Activated T-helper 1 cell treated with anti-CD3 and anti-CD28 coated beads, Interleukin-12 subunit alpha, Interleukin-12 subunit beta, Interleukin-2, Interleukin-4 antibody, amounts not matched to agents 30 ng/mL and 10 ng/mL and 1 ng/mL, durations not matched to agents 14 hours and 24 hours and 36 hours (primary cell): ENCODE data around the gene CDC42EP4. TPM values are rescaled to one million over a fixed set of nuclear protein-coding genes. Genes with fewer than 3 reads are reported as not detected.

Experiments used
- DNase-seq: peaks from one replicate; pipeline ENCODE4 v3.0.0; 2021; ENCODE audit warnings: low spot score
- H3K27ac Mint-ChIP-seq: one replicate; pipeline ENCODE4 v1.8.0; 2021; ENCODE audit warnings: mild to moderate bottlenecking, mixed read lengths
- H3K27me3 Mint-ChIP-seq: one replicate; pipeline ENCODE4 v1.8.0; 2022; ENCODE audit warnings: mild to moderate bottlenecking, moderate library complexity, mixed read lengths; ENCODE audit not compliant: insufficient read depth
- H3K36me3 Mint-ChIP-seq: one replicate; pipeline ENCODE4 v1.8.0; 2021; ENCODE audit warnings: low read depth, mixed read lengths
- H3K4me1 Mint-ChIP-seq: one replicate; pipeline ENCODE4 v1.8.0; 2021; ENCODE audit warnings: low read depth, mixed read lengths
- H3K4me3 Mint-ChIP-seq: one replicate; pipeline ENCODE4 v1.8.0; 2021; ENCODE audit warnings: mild to moderate bottlenecking, moderate library complexity, mixed read lengths
- H3K9me3 Mint-ChIP-seq: one replicate; pipeline ENCODE4 v1.8.0; 2021; ENCODE audit warnings: mixed read lengths
- intact Hi-C: fragments of 100-400 bp; cut with micrococcal nuclease; formaldehyde crosslinking; loops from one replicate; pipeline ENCODE4 v1.15.1; 2024
- total RNA-seq: library from RNA; stranded (reverse); gene quantifications from 2 replicates; pipeline ENCODE4 v1.2.3, GENCODE V29; 2022

CDC42EP4 gene
- total RNA-seq, 1 donor from 2014 or later, result 1.1 TPM

GRCh38 chr17:73293480-73293911 lies 18.3 kb downstream of the CDC42EP4 start:
- Mint-ChIP-seq H3K27me3 (no peaks in the 10 kb centered on the region), H3K9me3 (no peaks in the 10 kb centered on the region), H3K27ac (no peak overlapping the region), H3K4me3 (no peak overlapping the region), H3K36me3 (no peaks in the 10 kb centered on the region), H3K4me1 (peaks cover 16% of the 10 kb centered on the region)
- intact Hi-C loops, result no loop called here
- DNase-seq, result no peak

GRCh38 chr17:73293031-73293430 lies 18.8 kb downstream of the CDC42EP4 start:
- Mint-ChIP-seq H3K4me3 (no peak overlapping the region), H3K27ac (no peak overlapping the region), H3K9me3 (no peaks in the 10 kb centered on the region), H3K27me3 (no peaks in the 10 kb centered on the region), H3K36me3 (no peaks in the 10 kb centered on the region), H3K4me1 (peaks cover 16% of the 10 kb centered on the region)
- no peak for DNase-seq
- intact Hi-C loops, result no loop called here

GRCh38 chr17:73292031-73292531 lies 19.7 kb downstream of the CDC42EP4 start:
- no peak overlapping the region for H3K4me3 Mint-ChIP-seq
- DNase-seq, result no peak
- H3K36me3 Mint-ChIP-seq, result no peaks in the 10 kb centered on the region
- H3K9me3 Mint-ChIP-seq, result no peaks in the 10 kb centered on the region
- no peaks in the 10 kb centered on the region for H3K27me3 Mint-ChIP-seq
- no peak overlapping the region for H3K27ac Mint-ChIP-seq
- peaks cover 16% of the 10 kb centered on the region for H3K4me1 Mint-ChIP-seq
- intact Hi-C loops, result no loop called here

- H3K4me3 Mint-ChIP-seq, result no peak overlapping the region
- H3K9me3 Mint-ChIP-seq, result no peaks in the 10 kb centered on the region
- no peak for DNase-seq
- no peaks in the 10 kb centered on the region for H3K27me3 Mint-ChIP-seq
- no peak overlapping the region for H3K27ac Mint-ChIP-seq
- intact Hi-C loops, result no loop called here
- peaks cover 16% of the 10 kb centered on the region for H3K4me1 Mint-ChIP-seq
- H3K36me3 Mint-ChIP-seq, result no peaks in the 10 kb centered on the region
Measured at GRCh38 chr17:73291260-73291801, 20.5 kb downstream of the CDC42EP4 start.

- H3K4me1 Mint-ChIP-seq, result peaks cover 16% of the 10 kb centered on the region
- no peaks in the 10 kb centered on the region for H3K9me3 Mint-ChIP-seq
- no peak overlapping the region for H3K27ac Mint-ChIP-seq
- no peaks in the 10 kb centered on the region for H3K27me3 Mint-ChIP-seq
- no peak overlapping the region for H3K4me3 Mint-ChIP-seq
- intact Hi-C loops, result no loop called here
- no peak for DNase-seq
- H3K36me3 Mint-ChIP-seq, result no peaks in the 10 kb centered on the region
Measured at GRCh38 chr17:73290399-73291259, 21.2 kb downstream of the CDC42EP4 start.

GRCh38 chr17:73289549-73290254 lies 22.1 kb downstream of the CDC42EP4 start:
- H3K9me3 Mint-ChIP-seq, result no peaks in the 10 kb centered on the region
- H3K27ac Mint-ChIP-seq, result no peak overlapping the region
- H3K4me3 Mint-ChIP-seq, result no peak overlapping the region
- no peaks in the 10 kb centered on the region for H3K36me3 Mint-ChIP-seq
- H3K4me1 Mint-ChIP-seq, result peaks cover 16% of the 10 kb centered on the region
- no peaks in the 10 kb centered on the region for H3K27me3 Mint-ChIP-seq
- DNase-seq, result no peak
- intact Hi-C loops, result no loop called here

GRCh38 chr17:73288534-73289302 lies 23.1 kb downstream of the CDC42EP4 start:
- H3K4me3 Mint-ChIP-seq, result no peak overlapping the region
- H3K27me3 Mint-ChIP-seq, result no peaks in the 10 kb centered on the region
- no peak for DNase-seq
- H3K4me1 Mint-ChIP-seq, result peaks cover 16% of the 10 kb centered on the region
- H3K36me3 Mint-ChIP-seq, result no peaks in the 10 kb centered on the region
- intact Hi-C loops, result no loop called here
- no peak overlapping the region for H3K27ac Mint-ChIP-seq
- H3K9me3 Mint-ChIP-seq, result no peaks in the 10 kb centered on the region

- H3K36me3 Mint-ChIP-seq, result no peaks in the 10 kb centered on the region
- H3K27ac Mint-ChIP-seq, result no peak overlapping the region
- intact Hi-C loops, result no loop called here
Measured at GRCh38 chr17:73286863-73287296, 24.9 kb downstream of the CDC42EP4 start.

GRCh38 chr17:73285916-73286862 lies 25.6 kb downstream of the CDC42EP4 start:
- H3K27ac Mint-ChIP-seq, result no peak overlapping the region
- H3K4me3 Mint-ChIP-seq, result no peak overlapping the region
- no peaks in the 10 kb centered on the region for H3K27me3 Mint-ChIP-seq
- no peaks in the 10 kb centered on the region for H3K36me3 Mint-ChIP-seq
- H3K4me1 Mint-ChIP-seq, result peaks cover 10% of the 10 kb centered on the region
- DNase-seq, result no peak
- no peaks in the 10 kb centered on the region for H3K9me3 Mint-ChIP-seq
- intact Hi-C loops, result no loop called here

More at GRCh38 chr17:73286863-73287296, 24.9 kb downstream of the CDC42EP4 start:
- no peaks in the 10 kb centered on the region for H3K9me3 Mint-ChIP-seq
- H3K4me3 Mint-ChIP-seq, result no peak overlapping the region
- DNase-seq, result no peak
- H3K27me3 Mint-ChIP-seq, result no peaks in the 10 kb centered on the region
- H3K4me1 Mint-ChIP-seq, result peaks cover 16% of the 10 kb centered on the region

- H3K9me3 Mint-ChIP-seq, result no peaks in the 10 kb centered on the region
- H3K4me3 Mint-ChIP-seq, result no peak overlapping the region
- H3K27ac Mint-ChIP-seq, result no peak overlapping the region
Measured at GRCh38 chr17:73285603-73285908, 26.2 kb downstream of the CDC42EP4 start.

GRCh38 chr17:73284906-73285602 lies 26.7 kb downstream of the CDC42EP4 start:
- H3K4me3 Mint-ChIP-seq, result no peak overlapping the region
- H3K27me3 Mint-ChIP-seq, result no peaks in the 10 kb centered on the region
- intact Hi-C loops, result no loop called here
- no peak overlapping the region for H3K27ac Mint-ChIP-seq
- no peaks in the 10 kb centered on the region for H3K4me1 Mint-ChIP-seq
- no peak for DNase-seq
- no peaks in the 10 kb centered on the region for H3K9me3 Mint-ChIP-seq
- H3K36me3 Mint-ChIP-seq, result no peaks in the 10 kb centered on the region

More at GRCh38 chr17:73285603-73285908, 26.2 kb downstream of the CDC42EP4 start:
- peaks cover 4% of the 10 kb centered on the region for H3K4me1 Mint-ChIP-seq
- DNase-seq, result no peak
- H3K36me3 Mint-ChIP-seq, result no peaks in the 10 kb centered on the region
- intact Hi-C loops, result no loop called here
- H3K27me3 Mint-ChIP-seq, result no peaks in the 10 kb centered on the region
